Transverse colon (tissue), 4 donors: ENCODE data around the gene RDH5.

Experiments
- EP300 ChIP-seq: sonication (generic); formaldehyde crosslinking; IDR thresholded peaks from one replicate; pipeline ENCODE4 v1.6.1; 2017; ENCODE audit warnings: antibody characterized with exemption, low read depth
- POLR2AphosphoS5 ChIP-seq, 3 donors: sonication (generic); formaldehyde crosslinking; IDR thresholded peaks; one replicate each; pipeline ENCODE4 v1.6.1; 2016; ENCODE audit warnings: antibody characterized with exemption in 3 of 3
- TF ChIP-seq, protein P1 (sequence below), 5 experiments: fragments of 200-600 bp in 3 of 5; fragments of 450-650 bp in 2 of 5; sonication (generic) in 3 of 5; IDR thresholded peaks; 1 replicate in 2 of 5; 2 replicates in 3 of 5; pipeline ENCODE4 v1.5.1; 2016 to 2017; ENCODE audit warnings: antibody characterized with exemption in 5 of 5, inconsistent platforms in 3 of 5, mild to moderate bottlenecking in 2 of 5, moderate library complexity in 1 of 5

DNA sequence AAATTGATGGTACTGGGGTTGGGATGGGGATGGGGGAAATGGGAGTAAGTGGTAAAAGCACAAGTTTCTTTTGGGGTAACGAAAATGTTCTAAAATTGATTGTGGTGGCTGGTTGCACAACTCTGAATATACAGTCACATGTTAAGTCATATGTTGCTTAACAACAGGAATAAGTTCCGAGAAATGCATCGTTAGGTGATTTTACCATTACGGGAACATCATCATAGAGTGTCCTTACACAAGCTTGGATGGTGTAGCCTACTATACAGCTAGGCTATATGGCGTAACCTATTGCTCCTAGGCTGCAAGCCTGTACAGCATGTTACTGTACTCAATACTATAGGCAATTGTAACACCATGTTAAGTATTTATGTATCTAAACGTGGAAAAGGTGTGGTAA, 43.5 kb upstream of the RDH5 start:
- TF ChIP-seq EP300 (no peak), POLR2AphosphoS5 (IDR thresholded peaks at IDR 0.05) (no peak)
- TF ChIP-seq, protein P1, sequence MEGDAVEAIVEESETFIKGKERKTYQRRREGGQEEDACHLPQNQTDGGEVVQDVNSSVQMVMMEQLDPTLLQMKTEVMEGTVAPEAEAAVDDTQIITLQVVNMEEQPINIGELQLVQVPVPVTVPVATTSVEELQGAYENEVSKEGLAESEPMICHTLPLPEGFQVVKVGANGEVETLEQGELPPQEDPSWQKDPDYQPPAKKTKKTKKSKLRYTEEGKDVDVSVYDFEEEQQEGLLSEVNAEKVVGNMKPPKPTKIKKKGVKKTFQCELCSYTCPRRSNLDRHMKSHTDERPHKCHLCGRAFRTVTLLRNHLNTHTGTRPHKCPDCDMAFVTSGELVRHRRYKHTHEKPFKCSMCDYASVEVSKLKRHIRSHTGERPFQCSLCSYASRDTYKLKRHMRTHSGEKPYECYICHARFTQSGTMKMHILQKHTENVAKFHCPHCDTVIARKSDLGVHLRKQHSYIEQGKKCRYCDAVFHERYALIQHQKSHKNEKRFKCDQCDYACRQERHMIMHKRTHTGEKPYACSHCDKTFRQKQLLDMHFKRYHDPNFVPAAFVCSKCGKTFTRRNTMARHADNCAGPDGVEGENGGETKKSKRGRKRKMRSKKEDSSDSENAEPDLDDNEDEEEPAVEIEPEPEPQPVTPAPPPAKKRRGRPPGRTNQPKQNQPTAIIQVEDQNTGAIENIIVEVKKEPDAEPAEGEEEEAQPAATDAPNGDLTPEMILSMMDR (IDR thresholded peaks at IDR 0.05), result no peak
